GM21423 (cell line): ENCODE data around the gene PLEKHA5.
"Not testable (repeated sequence)": the region's sequence is repeated elsewhere in the genome, so short reads cannot be mapped to it uniquely, and the experiment has no call there.

Source experiments
- ATAC-seq: cut with Tn5 transposase; IDR thresholded peaks from one replicate; pipeline ENCODE4 v1.9.1; 2021; ENCODE audit warnings: mild to moderate bottlenecking, moderate library complexity; ENCODE audit not compliant: unreplicated experiment

PLEKHA5 gene

DNA sequence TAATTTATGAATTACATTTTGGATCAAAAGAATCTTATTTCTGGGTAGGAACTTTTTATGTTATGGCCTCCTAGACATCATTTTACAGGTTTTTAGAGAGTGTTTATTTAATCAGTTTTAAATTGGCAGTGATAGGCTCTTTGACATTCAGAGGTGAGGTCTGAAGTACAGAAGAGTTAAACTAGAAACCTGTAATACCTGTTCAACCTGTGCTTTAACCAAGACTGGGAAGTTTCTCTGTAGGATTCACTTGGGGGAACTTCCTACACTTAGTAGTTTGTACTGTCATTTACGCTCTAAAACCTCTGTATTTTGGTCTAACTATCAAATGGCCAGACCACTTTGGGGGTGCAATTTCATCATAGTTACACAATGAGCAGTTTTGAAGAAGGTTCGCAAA, 35.9 kb downstream of the PLEKHA5 start:
- ATAC-seq: no peak

DNA sequence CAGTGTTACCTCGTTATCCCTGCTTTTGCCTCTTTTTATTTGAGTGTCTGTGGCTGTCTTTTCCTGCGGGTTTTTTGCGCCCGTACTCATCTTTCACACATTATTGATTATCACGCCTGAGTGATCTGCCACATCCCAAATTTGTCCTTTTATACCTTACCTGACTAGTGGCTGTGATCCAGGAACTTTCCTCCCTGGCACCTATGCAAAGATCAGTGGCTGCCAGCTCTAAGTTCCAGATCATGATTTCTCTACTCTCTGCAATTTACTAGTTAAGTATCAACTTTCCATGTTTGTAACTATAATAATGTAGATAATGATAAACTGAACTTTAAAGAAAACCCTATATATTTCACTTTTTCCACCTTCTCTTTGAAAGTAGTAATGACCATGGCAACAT, 36.9 kb downstream of the PLEKHA5 start:
- ATAC-seq: no peak

DNA sequence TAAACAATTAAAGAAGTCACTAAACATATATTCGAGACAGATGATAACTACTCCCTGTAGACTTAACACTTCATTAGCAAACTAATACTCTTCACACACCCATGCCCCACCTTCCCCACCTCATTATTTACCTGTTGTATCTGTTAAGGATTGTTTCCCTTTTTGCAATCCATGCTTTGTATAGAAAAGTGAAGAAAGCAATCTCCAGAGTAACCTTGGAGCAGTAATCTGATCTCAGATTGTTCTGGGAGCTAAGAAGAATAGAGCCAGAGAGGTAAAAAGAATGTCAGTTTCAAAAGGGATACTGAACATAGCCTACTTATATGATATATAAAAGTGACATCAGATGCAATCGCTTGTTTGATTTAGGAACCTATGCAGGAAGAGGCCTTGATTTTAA, 37.4 kb downstream of the PLEKHA5 start:
- ATAC-seq: no peak

DNA sequence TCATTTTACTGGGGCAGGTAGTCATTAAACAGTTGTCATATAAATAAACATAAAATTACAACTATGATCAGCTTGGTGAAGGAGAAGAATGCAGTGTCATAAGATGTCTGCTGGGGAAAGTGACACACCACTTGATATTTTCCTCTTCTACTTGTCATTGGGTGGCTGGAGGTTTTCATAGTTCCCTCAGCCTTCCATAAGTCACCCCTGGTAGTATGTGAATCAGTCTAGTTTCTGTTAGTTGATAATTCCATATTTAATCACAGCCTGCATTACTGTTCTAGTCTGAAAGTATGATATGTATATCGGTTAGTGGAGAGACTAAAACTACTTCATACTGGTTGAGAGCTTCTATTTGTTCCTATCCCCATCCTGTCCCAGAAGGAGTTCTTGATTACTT, 38.2 kb downstream of the PLEKHA5 start:
- no peak for ATAC-seq

DNA sequence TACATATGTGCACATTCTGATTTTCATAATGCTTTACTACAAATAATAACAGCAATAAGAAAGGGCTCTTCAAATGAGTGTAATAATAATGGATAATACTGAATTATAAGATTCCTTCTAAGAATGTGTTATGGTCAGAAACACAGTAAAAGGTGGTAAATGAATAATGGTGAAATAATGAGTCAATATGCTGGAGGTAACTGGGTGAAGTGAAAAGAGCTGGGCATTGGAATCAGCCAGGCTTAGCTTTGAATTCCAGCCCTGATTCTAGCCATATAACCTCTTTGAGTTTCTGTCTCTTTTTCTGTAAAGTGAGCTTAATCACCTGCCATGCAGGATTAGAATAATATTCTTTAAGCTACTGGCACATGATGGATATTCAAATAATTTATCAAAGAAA, 39.1 kb downstream of the PLEKHA5 start:
- no peak for ATAC-seq

DNA sequence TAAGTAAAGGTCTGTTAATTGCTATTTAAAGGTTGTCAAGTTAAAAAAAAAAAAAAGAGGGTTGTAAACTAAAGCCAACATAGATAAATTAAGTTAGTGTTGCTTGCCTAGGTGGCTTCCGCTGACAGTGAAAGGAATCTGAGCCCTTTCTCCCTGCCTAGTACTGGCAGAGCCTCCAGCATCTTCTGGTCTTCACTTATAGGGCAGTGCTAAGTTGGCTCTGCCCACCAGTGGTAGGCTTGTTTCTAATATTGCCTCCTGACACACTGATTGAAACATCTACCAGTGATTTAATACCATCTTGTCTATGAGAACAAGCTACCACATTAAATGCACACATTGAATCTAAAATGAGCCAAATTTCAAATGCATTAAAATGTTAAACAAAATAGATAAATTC, 39.7 kb downstream of the PLEKHA5 start:
- no peak for ATAC-seq

DNA sequence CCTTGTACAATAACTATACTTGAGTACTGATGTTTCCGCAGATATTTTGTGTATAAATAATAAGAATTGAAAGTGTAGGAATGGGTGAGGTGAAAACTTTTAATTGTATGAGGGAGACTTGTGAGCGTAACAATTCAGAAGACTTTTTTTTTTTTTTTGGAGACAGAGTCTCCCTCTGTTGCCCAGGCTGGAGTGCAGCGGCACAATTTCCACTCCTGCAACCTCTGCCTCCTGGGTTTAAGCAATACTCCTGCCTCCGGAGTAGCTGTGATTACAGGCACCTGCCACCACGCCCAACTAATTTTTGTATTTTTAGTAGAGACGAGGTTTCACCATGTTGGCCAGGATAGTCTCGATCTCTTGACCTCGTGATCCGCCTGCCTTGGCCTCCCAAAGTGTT, 40.8 kb downstream of the PLEKHA5 start:
- ATAC-seq: not testable (repeated sequence)

DNA sequence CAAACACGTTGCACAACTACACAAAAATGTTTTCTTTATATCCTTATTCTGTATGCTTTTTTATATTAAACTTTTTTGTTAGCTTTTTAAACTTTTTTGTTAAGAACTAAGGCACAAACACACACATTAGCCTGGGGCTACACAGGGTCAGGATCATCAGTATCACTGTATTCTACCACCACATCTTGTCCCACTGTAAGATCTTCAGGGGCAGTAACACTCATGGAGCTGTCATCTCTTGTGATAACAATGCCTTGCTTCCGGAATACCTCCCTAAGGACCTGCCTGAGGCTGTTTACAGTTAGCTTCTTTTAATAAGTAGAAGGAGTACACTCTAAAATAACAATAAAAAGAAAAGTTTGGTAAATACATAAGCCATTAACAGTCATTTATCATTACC, 42.2 kb downstream of the PLEKHA5 start:
- no peak for ATAC-seq

DNA sequence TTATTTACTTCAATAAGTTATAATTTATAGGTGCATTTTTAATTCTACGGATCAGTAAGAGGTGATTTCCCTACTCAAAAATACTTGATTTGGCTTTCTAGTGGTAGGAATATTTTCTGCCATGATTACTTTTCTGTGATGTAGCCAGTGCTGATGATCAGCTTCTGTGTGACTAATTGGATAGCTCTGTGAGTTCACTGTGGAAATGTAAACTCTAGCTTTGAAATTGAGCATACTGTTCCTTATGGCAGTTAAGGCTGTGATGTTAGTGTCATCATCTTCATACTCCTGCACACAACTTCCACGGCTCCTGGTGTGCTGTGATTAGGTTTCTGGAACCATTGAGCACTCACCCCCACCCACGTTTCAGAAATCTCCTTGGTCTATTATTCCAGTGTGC, 48.2 kb downstream of the PLEKHA5 start:
- ATAC-seq: no peak

DNA sequence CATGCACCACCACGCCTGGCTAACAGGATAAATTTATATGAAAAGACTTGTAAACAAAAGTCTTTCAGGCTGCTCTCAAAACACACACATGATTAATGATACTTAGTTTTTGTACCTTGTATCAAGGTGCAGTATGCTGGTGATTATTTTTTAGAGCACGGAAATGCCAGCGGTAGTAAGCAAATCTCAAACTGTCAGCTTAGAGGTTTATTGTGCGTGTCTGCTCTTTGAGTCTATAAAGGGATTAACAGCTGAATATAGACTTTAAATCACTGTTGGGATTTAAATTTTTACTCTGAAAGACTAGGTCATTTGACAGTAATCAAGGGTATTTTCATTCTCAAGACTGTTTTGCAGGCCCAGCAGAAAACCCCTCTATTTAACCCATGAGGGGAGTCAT, 50.5 kb downstream of the PLEKHA5 start:
- no peak for ATAC-seq

DNA sequence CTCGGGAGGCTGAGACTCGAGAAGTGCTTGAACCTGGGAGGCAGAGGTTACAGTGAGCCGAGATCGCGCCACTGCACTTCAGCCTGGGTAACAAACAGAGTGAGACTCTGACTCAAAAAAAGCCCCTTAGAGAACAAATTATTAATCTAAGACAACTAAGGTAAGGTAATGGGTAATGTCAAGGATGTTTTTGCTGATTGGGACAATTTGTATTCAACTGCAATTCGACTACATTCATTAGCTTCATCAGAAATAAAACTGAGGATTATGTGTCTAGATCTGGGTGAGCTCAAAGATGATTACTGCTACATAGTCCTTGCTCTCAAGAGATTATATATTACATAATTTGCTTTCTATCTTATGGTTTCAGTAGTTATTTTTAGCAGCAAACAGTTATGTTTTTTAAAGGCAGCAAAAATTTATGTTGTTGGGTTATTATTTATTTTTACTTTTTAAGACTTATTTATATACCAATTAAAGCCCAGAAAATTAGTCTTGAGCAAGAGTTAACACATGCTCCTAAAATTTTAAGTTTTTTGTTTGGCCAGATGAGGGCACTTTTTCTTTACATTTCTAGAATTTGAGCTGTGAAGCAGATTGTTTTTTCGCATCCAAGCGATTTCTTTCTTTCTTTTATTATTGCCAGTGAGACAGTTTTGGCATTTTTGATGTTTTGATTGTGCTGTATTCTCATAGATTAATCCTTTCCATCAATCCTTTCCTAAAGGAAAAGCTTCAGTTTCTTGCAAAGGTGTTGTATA, 52.3 kb downstream of the PLEKHA5 start:
- ATAC-seq: no peak

DNA sequence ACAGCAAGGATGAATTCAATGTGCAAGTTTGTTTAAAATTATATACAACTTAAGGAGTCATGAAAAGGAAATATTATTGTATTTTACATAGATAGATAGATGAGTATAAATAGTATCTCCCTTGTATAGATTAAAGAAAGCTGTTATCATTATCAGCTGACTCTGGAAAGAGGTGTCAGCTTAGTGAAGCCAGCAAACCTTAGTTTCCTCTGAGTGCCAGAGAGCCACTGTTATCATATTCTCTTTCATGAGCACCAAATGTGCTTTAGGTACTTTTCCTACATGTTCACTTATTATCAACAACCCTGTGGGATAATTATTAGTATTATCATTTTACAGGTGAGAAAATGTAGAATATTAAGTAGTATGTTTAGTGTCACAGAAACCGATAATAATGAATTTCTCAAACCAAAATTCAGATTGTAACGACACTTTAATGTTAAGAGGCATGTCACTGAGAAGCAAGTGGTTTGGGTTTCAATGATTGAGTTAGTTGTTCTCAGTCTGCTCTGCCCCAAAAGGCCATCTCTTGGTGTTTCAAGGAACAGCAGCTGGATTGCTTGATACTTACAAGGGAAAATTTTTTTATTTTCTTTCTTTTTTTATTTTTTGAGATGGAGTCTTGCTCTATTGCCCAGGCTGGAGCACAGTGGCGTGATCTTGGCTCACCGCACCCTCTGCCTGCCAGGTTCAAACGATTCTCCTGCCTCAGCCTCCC, 53.7 kb downstream of the PLEKHA5 start:
- ATAC-seq: no peak

DNA sequence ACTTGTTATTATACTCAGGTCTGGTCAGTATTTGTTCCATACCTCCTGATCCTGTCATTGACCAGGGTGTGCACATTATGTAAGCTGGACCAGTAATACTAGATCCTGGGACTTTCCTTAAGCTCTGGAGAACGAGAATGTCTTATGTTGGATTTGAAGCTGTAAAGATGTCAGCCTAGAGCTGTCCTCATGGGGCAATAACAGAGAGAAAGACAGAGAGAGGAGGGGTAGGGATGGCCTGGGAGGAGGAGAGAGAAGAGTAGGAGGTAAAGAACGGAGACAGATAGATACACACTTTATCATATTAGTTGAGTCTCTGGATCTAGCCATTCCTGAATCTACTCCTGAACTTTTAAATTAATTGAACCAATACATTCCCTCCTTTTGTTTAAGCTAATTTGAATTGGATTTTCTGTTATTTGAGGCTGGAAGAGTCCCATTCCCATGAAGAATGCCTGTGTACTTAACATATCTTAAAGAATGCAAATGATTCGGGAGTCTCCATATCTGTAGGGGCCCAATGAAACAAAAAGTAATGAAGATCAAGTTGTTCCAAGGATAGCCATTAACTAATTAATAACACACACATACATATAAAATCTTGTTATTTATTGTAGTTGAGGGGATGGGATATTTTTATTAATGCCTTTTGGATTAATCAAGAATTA, 55.9 kb downstream of the PLEKHA5 start:
- no peak for ATAC-seq

DNA sequence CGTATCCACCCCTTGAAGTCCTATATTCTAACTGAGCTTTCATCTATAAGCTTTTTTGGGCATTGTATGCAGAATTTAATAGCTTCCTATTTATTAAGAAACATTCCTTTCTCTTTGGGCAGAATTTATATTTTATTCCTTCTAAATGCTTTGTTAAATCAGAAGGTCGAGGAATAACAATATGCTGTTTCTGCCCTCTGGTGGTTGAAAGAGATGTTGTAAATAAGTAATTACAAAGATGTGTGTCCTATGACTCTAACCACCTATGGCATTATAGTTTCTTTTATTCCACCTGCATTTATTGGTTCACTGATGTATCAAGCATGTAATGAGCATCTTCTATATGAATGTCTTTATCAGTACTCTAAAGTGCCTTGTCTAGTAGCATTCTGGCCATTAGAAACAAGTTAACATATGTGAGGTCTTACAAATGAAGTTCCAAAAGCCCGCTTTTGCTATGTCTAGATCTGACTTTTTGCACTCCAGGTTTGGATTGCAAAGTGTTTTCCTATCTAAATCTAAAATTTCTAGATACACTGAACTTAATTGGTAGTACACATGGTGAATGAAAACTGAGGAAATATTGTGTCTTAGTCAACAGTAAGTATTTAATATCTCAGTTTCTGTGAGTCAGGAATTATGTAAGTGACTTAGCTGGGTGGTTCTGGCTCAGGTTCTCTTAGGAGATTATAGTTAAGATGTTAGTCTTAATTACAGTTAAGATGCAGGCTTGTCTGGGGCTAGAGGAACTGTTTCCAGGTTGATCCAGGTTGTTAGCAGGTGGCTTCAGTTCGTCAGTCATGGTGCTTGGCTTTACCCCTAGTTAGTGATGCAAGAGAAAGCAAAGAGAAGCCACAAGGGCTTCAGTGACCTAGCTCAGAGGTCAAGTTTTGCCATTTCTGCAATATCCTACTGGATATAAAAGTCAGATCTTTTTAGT, 57.5 kb downstream of the PLEKHA5 start:
- ATAC-seq: no peak

DNA sequence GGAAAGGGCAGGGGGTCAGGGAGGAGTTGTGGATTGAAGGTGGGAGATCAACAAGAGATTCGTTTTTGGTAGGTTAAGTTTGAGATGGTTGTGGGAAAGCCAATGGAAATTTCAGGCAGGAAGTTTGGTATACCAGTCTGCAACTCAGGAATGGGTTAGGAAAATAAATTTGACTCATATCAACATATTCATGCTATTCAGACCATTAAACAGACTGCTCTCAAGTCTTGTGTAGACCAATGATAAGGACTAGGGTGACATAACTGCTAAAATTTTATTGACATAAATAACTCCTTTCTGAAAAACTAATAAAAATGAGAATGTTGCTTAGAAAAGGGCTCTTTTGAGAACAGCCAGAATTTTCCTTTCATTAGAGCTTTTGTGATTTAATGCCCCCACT, 60.0 kb downstream of the PLEKHA5 start:
- no peak for ATAC-seq

DNA sequence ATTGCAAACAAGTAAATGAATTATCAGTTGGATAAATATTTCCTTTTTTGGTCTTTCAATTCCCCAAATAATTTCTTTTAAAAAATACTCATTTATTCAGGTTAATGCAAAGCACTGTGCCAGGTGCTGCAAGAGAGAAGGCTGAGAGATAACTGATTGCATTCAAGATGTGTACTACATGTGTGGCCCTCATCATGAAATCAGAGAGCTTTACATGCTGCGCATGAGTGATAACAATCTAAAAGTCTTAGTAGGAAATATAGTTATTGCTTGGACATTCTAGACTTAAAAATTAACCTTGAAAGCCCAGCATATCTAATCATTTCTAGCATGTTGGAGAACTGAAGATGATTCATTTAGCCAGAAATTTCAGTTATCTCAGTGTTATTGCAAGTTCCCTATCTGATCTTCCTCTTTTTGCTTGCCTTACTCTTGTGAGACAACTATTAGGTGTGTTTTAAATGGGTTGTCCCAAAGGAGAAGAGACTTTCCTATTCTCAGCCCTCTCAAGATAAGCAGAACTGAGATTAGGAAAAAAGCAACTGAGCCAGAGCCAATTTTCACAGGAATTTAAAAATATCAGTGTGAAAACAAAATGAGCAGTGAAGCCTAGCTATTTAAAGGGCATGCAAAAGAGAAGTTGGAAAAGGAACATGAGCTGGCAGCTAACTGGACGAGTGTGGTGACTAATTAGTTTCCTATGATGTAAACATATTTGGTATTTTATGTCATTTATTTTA, 60.9 kb downstream of the PLEKHA5 start:
- no peak for ATAC-seq

DNA sequence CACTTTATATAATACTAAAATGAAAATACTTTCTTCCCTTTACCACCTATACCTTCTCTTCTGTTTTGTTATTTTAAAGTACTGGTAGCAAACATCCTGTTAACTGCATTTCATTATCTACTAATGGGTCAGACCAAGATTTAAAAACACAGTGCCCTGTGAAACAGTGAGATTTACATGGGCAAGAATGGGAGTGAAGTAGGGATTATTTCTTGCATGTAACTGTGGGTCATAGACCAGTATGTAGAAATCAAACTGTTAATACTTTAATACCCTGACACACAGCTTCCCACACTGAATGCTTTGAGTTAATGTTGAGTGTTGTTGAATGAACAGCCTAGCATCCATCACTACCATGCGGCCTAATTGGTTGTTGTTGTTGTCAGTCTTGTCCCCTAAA, 61.6 kb downstream of the PLEKHA5 start:
- ATAC-seq: no peak

DNA sequence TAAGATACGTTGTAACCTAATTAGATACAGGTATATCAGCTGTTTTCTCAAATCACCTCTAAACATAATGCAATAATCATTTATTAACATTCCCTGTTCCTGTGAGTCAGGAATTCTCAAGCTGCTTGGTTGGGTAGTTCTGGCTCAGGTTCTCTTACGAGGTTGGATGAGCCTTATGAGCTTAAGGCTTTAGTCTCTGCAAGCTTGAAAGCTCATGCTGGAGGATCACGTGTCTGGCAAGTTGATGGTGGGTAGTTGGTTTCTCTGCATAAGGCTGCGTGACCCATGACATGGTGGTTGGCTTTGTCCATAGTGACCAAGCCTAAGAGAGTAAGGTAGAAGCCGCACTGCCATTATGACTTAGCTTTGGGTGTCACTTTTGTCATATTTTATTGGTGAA, 62.0 kb downstream of the PLEKHA5 start:
- no peak for ATAC-seq

DNA sequence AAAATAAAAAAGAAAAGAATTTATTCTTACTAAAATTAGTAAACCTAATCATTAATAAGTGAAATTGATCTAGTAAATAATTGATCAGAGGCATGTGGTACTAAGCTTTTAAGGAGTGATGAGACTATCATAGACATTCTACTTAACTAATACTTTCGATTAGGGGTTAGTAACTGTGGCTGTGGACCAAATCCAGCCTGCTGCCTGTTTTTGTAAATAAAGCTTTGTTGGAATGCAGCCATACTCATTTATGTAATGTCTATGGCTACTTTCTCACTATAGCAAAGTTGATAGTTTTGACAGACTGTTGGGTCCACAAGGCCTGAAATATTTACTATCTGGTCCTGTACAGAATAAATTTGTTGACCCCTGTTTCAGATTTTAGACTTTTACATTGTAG, 63.2 kb downstream of the PLEKHA5 start:
- ATAC-seq: no peak

DNA sequence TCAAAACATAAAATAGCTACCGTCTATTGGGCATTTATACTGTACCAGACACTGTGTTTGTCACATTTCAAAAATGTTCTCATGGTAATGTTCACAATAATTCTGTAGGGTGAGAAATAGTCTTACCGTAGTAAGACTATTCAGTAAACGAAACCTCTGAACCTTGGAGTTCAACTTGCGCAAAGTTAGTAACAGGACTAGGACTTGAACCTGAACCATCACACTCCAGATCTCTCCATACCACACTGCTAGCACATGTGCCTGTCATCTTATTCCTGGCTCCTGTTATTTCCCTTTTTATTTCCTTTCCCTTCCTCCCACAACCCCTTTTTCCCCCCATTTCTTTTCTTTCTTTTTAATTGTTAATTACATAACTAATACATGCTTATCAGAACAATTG, 65.4 kb downstream of the PLEKHA5 start:
- no peak for ATAC-seq
